ENCODE data around the gene SEPTIN12. TPM values are rescaled to one million over a fixed set of nuclear protein-coding genes. Genes with fewer than 3 reads are reported as not detected.

SEPTIN12 gene
- total RNA-seq, 1 donor from 2014 or later = not detected

DNA sequence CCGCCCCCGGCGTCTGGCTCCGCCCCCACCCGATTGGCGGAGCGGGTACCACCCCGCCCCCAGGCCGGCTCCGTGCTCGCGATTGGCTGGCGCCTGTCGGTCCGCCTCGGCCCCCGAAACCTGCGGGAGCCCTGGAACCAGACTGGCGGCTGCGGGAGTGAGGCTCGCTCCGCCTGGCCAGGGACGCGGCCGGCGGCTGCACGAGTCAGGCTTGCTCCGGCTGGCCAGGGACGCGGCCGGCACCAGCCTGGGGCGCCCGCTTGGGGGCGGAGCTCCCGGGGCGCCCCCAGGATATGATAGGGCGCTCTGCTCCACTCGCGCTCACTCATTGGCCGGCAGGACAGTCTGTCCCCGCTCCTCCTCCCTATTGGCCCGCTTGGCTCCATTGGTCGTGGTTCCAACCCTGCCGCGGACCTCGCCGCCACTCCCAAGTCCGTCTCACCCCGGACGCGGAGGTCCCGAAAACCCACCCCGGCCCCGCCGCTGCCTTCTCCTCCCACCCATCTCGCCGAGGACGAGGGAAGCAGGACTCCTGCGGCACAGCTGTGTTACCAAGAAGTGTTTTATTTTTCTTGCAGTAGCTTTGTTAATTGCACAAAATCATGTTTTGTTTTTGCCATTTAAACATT is 14.6 kb upstream of the SEPTIN12 start:
- Histone ChIP-seq H3K9me3 (no peaks in the 10 kb centered on the region), H3K27me3 (no peaks in the 10 kb centered on the region), H3K27ac (peak overlapping the region; percentile 80), H3K4me3 (peak overlapping the region; percentile 85), H3K4me1 (peaks cover 19% of the 10 kb centered on the region), H3K36me3 (peaks cover 39% of the 10 kb centered on the region)
- ATAC-seq = peak; percentile 94
- TF ChIP-seq, protein P1, sequence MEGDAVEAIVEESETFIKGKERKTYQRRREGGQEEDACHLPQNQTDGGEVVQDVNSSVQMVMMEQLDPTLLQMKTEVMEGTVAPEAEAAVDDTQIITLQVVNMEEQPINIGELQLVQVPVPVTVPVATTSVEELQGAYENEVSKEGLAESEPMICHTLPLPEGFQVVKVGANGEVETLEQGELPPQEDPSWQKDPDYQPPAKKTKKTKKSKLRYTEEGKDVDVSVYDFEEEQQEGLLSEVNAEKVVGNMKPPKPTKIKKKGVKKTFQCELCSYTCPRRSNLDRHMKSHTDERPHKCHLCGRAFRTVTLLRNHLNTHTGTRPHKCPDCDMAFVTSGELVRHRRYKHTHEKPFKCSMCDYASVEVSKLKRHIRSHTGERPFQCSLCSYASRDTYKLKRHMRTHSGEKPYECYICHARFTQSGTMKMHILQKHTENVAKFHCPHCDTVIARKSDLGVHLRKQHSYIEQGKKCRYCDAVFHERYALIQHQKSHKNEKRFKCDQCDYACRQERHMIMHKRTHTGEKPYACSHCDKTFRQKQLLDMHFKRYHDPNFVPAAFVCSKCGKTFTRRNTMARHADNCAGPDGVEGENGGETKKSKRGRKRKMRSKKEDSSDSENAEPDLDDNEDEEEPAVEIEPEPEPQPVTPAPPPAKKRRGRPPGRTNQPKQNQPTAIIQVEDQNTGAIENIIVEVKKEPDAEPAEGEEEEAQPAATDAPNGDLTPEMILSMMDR (IDR thresholded peaks at IDR 0.05) = peak; percentile 30
- peak; percentile 97 for DNase-seq
- intact Hi-C loops (cut with DNase I) = no loop called here

DNA sequence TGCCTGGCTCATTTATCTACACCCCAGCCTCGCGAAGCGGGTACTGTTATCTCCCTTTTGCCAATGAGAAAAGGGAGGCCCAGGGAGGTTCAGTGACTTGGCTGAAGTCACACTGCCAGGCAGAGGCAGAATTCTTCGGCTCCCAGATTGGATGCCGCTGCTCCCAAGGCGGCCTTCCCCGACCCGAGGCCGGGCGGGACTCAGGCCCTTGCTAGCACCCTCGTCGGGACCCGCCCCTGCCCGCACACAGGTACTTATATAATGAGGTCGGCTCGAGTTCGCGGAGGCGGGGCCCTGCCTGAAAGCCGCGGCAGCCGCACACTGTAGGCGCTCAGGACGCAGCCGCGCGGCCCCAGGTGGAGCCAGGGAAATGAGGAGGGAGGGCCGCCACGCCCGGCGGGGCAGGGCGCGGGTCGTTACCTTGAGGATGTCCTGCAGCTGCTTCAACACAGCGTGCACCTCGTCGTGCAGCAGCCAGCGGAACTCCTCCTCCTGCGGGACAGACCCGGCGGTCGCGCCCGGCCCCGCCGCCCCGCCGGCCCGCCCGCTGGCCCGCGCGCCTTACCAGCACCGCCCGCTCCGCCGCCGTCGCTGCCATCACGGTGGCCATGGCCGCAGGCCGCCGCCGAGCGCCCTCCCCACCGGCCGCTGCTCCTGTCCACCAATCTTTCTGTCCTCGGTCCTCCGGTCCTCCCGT is 14.0 kb upstream of the SEPTIN12 start, which contains the start of gene ROGDI:
ROGDI (minus strand) TSS at position 672 of the 697 bp plus-strand sequence; CDS start at position 610, 62 bp downstream.
- DNase-seq = peak; percentile 95
- ATAC-seq = peak; percentile 75
- Histone ChIP-seq H3K4me1 (peaks cover 19% of the 10 kb centered on the region), H3K4me3 (peak within 1 kb of the TSS; percentile 85), H3K9me3 (no peaks in the 10 kb centered on the region), H3K27me3 (no peaks in the 10 kb centered on the region), H3K36me3 (peaks cover 36% of the 10 kb centered on the region), H3K27ac (peak within 1 kb of the TSS; percentile 80)
- intact Hi-C loops (cut with DNase I) = no loop called here
- TF ChIP-seq, protein P1 (IDR thresholded peaks at IDR 0.05) = no peak

DNA sequence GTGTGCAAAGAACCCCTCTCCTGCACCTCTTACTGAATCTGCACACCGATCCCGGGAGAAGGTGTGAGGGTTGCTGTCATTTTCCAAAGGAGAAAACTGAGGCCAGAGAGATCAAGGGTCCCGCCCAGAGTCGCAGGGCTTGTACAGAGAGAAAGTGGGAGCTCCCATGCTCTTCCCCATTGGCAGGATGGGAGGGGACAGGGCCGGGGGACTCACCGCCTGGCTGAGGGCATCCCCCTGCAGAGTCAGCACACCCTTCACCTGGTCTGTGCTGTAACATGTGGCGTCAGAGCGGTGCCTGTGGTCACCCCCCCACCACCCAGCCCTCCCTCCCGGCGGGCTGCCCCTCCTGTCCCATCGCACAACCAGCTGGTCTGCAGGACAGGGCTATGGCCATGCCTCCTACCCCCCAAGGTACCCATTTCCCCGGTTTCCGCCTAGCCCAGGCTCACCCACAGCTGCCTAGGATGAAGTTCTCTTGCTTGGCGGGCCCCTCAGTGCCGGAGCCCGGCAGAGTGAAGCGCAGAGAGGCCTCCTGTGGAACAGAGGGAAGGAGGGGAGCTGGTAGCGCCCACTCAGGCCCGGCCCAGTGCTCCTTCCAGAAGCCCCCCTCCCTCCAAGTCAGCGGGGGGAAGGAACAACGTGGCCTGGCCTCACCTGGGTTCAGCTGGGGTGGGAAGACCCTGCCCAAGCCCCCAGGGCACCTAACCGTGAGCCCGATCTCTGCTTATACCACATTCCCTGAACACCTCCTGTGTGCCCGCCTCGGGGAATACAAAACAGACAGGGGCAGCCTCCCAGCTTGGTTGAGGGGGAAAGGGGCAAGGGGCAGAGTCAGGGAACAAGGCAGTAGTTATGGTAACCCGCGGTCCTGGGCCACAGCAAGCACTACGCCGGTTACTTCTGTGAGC is 13.2 kb upstream of the SEPTIN12 start:
- no peak for ATAC-seq
- Histone ChIP-seq H3K36me3 (peaks cover 28% of the 10 kb centered on the region), H3K27ac (peak overlapping the region; percentile 75), H3K4me3 (peak overlapping the region; percentile 85), H3K27me3 (no peaks in the 10 kb centered on the region), H3K4me1 (peaks cover 19% of the 10 kb centered on the region), H3K9me3 (no peaks in the 10 kb centered on the region)
- TF ChIP-seq, protein P1 (IDR thresholded peaks at IDR 0.05) = no peak
- intact Hi-C loops (cut with DNase I) = no loop called here
- DNase-seq = no peak

DNA sequence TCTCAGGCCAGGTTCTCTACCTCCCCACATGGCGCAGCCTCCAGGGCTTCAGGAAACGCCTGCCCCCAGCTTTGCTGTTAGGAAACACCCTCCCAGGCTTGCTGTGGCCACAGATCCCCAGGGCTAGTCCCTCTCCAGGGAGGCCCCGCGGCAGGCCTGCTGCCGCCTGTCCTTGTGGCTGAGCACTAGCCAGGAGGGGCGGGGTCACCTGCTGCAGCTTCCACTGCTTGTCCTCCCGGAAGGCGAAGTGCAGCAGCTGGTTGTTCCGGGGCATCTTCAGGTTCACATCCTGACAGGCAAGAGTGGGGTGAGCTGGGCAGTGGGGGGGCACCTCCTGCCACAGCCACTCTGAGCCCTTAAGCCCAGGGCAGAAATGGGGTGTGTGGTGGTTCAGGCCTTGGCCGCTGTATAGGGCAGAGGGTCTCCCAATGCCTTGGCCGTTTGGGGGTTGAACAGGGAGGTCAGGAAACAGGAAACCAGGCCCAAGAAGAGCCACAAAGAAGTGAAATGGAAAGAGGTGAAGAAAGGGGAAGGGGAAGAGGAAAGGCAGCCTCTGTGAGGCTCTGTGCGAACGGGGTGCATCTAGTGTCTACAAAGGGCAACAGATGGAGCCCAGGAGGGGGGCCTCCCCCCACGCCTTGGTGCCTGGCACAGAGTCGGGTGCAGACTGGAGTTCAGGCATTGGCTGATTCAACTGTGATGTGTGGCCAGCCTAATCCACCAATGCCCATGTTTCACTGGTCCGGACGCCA is 12.3 kb upstream of the SEPTIN12 start:
- Histone ChIP-seq H3K27me3 (no peaks in the 10 kb centered on the region), H3K9me3 (no peaks in the 10 kb centered on the region), H3K36me3 (peaks cover 22% of the 10 kb centered on the region), H3K4me1 (peaks cover 19% of the 10 kb centered on the region), H3K27ac (no peak overlapping the region), H3K4me3 (no peak overlapping the region)
- intact Hi-C loops (cut with DNase I) = no loop called here
- peak; percentile 5 for ATAC-seq
- TF ChIP-seq, protein P1 (IDR thresholded peaks at IDR 0.05) = no peak
- peak; percentile 86 for DNase-seq
